Osteoblast (primary cell): ENCODE results near the gene PPP6R3. TPM values are rescaled to one million over a fixed set of nuclear protein-coding genes. Genes with fewer than 3 reads are reported as not detected.

ENCODE experiments used
- DNase-seq: peaks from one replicate; pipeline ENCODE4 v3.0.0; 2011; ENCODE audit warnings: low spot score, mixed read lengths; ENCODE audit not compliant: insufficient read length; ENCODE audit errors: missing footprints
- H2AFZ ChIP-seq: 2 replicates; pipeline ENCODE4 v1.6.0; 2011; ENCODE audit warnings: mild to moderate bottlenecking, low read length
- H3K27ac ChIP-seq: 2 replicates; pipeline ENCODE4 v1.5.1; 2011; ENCODE audit warnings: mild to moderate bottlenecking, low read depth, low read length, moderate library complexity
- H3K27me3 ChIP-seq: 2 replicates; pipeline ENCODE4 v1.6.0; 2012; ENCODE audit warnings: mild to moderate bottlenecking, control low read depth, inconsistent platforms, low read length, moderate library complexity; ENCODE audit not compliant: insufficient read depth
- H3K36me3 ChIP-seq: 2 replicates; pipeline ENCODE4 v1.5.1; 2011; ENCODE audit warnings: mild to moderate bottlenecking, low read length, control low read depth, moderate library complexity; ENCODE audit not compliant: insufficient read depth
- H3K4me1 ChIP-seq: 2 replicates; pipeline ENCODE4 v1.5.1; 2011; ENCODE audit warnings: mild to moderate bottlenecking, low read length, control low read depth, moderate library complexity; ENCODE audit not compliant: insufficient read depth
- H3K4me2 ChIP-seq: 2 replicates; pipeline ENCODE4 v1.6.0; 2011; ENCODE audit warnings: mild to moderate bottlenecking, low read length; ENCODE audit not compliant: insufficient read depth
- H3K4me3 ChIP-seq: fragments of 200-600 bp; sonication (generic); 3 replicates; pipeline ENCODE4 v1.5.1; 2012; ENCODE audit warnings: mild to moderate bottlenecking, low read length, inconsistent platforms; ENCODE audit not compliant: insufficient read depth
- H3K79me2 ChIP-seq: 2 replicates; pipeline ENCODE4 v1.6.0; 2012; ENCODE audit warnings: mild to moderate bottlenecking, low read length, control low read depth, inconsistent platforms; ENCODE audit not compliant: insufficient read depth
- H3K9me3 ChIP-seq: 2 replicates; pipeline ENCODE4 v1.5.1; 2011; ENCODE audit warnings: low read depth, low read length, control low read depth
- H4K20me1 ChIP-seq: 2 replicates; pipeline ENCODE4 v1.6.0; 2012; ENCODE audit warnings: mild to moderate bottlenecking, low read length, control low read depth; ENCODE audit not compliant: insufficient read depth
- total RNA-seq: library from RNA; depleted of rRNA; stranded (reverse); fragments of >200 nt; gene quantifications from 2 replicates; pipeline ENCODE4 v1.2.3, GENCODE V29; 2012
- TF ChIP-seq, protein P1 (sequence below): IDR thresholded peaks from 2 replicates; pipeline ENCODE4 v1.5.1; 2011; ENCODE audit warnings: mild to moderate bottlenecking, low read depth, low read length, moderate library complexity; ENCODE audit errors: extremely low read depth

PPP6R3 gene
- total RNA-seq, 1 donor, result 131 TPM

DNA sequence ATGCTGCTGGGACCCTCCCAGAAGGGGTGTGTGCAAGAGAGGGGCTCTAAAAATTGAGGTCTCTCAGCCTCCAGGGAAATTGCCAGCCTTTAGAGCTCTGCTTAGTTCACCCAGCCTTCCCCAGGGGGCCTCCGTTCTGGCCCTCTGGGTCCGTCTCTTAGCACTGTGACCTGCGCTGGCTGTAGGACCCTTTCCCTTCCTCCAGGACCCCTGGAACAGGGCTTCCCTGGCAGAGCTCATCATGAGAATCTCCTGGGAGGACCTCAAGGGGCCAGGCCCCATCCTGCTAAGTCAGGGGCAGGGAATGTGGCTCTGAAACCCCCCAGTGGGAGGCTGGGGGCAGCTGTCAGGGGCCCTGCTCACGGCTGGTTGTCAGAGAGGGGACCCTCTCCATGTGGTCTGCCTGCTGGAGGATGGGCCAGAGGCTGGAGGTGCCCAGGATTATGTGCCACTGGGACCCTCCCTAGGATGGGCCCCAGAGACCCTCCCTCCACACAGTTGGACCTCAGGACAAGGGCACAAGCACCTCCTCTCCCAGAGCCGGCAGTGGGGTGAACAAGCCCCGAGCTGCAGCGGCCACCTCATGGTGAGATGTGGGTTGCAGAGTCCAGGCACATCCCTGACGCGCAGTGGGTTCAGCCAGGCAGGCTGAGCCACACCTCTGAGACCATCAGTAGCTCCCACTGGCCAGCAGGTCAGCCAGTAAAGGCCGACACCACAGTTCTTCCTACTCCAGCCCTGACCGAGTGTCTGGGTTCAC, 196.6 kb downstream of the PPP6R3 start:
- no peak overlapping the region for H2AFZ ChIP-seq
- H3K4me3 ChIP-seq, result no peak overlapping the region
- peaks cover 2% of the 10 kb centered on the region for H3K9me3 ChIP-seq
- DNase-seq, result peak; percentile 41
- no peak overlapping the region for H3K4me2 ChIP-seq
- H3K27ac ChIP-seq, result no peak overlapping the region
- TF ChIP-seq, protein P1, sequence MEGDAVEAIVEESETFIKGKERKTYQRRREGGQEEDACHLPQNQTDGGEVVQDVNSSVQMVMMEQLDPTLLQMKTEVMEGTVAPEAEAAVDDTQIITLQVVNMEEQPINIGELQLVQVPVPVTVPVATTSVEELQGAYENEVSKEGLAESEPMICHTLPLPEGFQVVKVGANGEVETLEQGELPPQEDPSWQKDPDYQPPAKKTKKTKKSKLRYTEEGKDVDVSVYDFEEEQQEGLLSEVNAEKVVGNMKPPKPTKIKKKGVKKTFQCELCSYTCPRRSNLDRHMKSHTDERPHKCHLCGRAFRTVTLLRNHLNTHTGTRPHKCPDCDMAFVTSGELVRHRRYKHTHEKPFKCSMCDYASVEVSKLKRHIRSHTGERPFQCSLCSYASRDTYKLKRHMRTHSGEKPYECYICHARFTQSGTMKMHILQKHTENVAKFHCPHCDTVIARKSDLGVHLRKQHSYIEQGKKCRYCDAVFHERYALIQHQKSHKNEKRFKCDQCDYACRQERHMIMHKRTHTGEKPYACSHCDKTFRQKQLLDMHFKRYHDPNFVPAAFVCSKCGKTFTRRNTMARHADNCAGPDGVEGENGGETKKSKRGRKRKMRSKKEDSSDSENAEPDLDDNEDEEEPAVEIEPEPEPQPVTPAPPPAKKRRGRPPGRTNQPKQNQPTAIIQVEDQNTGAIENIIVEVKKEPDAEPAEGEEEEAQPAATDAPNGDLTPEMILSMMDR, result no peak
- H3K4me1 ChIP-seq, result peaks cover 13% of the 10 kb centered on the region
- H3K79me2 ChIP-seq, result no peaks in the 10 kb centered on the region
- H4K20me1 ChIP-seq, result peaks cover 5% of the 10 kb centered on the region
- H3K36me3 ChIP-seq, result no peaks in the 10 kb centered on the region
- peaks cover 61% of the 10 kb centered on the region for H3K27me3 ChIP-seq

DNA sequence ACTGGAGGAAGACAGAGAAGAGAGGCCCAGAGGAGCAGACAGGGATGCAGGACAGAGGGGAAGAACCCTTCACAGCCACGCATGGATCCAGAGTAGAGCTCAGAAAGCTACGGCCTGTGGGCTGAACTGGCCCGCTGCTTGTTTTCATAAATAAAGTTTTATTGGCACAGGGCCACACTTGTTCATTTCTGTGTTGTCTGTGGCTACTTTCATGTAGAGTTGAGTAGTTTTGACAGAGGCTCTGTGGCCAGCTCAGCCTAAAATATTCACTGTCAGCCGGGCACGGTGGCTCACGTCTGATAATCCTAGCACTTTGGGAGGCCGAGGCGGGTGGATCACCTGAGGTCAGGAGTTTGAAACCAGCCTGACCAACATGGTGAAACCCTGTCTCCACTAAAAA, 197.5 kb downstream of the PPP6R3 start:
- Histone ChIP-seq H3K27ac (no peak overlapping the region), H3K9me3 (peaks cover 2% of the 10 kb centered on the region), H4K20me1 (peaks cover 5% of the 10 kb centered on the region), H3K4me3 (no peak overlapping the region), H3K79me2 (no peaks in the 10 kb centered on the region), H3K4me1 (peaks cover 13% of the 10 kb centered on the region), H3K4me2 (no peak overlapping the region), H3K27me3 (peaks cover 70% of the 10 kb centered on the region), H2AFZ (no peak overlapping the region), H3K36me3 (no peaks in the 10 kb centered on the region)
- peak; percentile 54 for DNase-seq
- TF ChIP-seq, protein P1, result no peak

DNA sequence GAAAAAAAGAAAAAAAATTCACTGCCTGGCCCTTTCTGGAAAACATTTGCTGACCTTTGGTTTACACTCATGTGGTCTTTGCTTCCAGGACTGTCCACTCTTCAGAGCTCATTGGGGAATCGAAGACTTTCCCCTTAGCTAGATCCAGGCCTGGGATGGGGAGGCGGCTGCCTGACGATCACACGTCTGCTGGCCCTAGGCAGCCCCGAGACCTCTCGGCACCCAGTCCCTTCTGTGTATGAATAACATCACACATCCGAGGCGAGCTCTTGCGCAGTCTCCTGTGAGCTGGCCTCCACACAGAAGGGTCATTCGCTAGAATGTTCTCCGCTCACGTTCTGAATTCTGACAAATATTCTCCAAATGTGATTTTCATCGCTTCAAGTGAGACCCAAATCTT, 198.1 kb downstream of the PPP6R3 start:
- DNase-seq, result peak; percentile 88
- Histone ChIP-seq H3K36me3 (no peaks in the 10 kb centered on the region), H4K20me1 (peaks cover 5% of the 10 kb centered on the region), H3K4me2 (peak overlapping the region; percentile 66), H2AFZ (no peak overlapping the region), H3K4me3 (no peak overlapping the region), H3K4me1 (peaks cover 13% of the 10 kb centered on the region), H3K27ac (peak overlapping the region; percentile 7), H3K27me3 (peaks cover 74% of the 10 kb centered on the region), H3K9me3 (peaks cover 2% of the 10 kb centered on the region), H3K79me2 (no peaks in the 10 kb centered on the region)
- TF ChIP-seq, protein P1, result no peak

DNA sequence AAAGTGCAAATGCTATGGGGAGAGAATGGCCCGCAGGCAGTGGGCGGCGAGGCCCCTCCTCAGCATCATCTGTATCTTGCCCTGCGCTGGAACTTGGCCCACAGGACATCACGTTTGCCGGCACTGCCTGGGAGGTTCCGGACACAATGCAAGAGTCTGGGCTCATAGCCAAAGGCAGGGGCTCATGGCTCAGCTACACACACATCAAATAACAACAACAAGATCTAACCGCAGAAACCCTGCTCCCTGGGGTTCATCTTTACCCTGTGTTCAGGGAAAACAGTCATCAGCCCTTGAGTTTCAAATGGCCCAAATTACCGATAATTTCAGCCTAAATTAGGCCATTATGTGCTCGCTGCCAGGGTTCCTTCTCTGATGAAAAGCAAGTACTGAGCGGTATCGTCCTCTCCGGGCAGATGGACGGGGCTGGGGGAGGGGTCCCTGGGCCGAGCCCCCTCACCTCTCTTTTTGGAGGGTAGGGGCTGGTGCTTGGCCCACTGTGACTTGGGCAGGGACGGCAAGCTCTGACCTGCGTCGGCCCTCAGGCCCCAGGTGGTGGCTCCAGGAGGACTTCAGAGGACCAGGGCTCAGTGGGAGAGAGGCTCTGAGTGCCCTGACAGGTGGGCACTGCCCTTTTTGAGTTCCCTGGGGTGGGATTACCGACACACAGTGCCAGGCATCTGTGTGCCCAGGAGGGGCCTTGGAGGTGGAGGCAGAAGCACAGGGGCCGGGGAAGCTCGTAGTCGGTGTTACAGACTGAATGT, 198.8 kb downstream of the PPP6R3 start:
- Histone ChIP-seq H3K27ac (peak overlapping the region; percentile 17), H3K27me3 (peaks cover 76% of the 10 kb centered on the region), H2AFZ (no peak overlapping the region), H3K4me3 (peak overlapping the region; percentile 14), H3K4me1 (peaks cover 13% of the 10 kb centered on the region), H3K36me3 (no peaks in the 10 kb centered on the region), H3K4me2 (peak overlapping the region; percentile 66), H3K79me2 (no peaks in the 10 kb centered on the region), H4K20me1 (peaks cover 5% of the 10 kb centered on the region), H3K9me3 (peaks cover 2% of the 10 kb centered on the region)
- peak; percentile 99 for DNase-seq
- TF ChIP-seq, protein P1, result no peak
